HEK293T (cell line): ENCODE data around the gene CDH16.

ENCODE experiments used
- CTCF ChIA-PET: fragments of 350-600 bp; formaldehyde crosslinking; extraction: SDS; loops from one replicate; lab custom pipeline; 2021; ENCODE audit warnings: antibody characterized with exemption, inconsistent platforms; lab: Yijun Ruan, JAX
- POLR2A ChIA-PET: fragments of 350-600 bp; formaldehyde crosslinking; extraction: SDS; loops from one replicate; lab custom pipeline; 2020; ENCODE audit warnings: antibody characterized with exemption, inconsistent platforms; lab: Yijun Ruan, JAX
- DNase-seq: peaks from one replicate; pipeline ENCODE4 v3.0.0; 2012; ENCODE audit warnings: mixed read lengths; ENCODE audit errors: extremely low spot score
- ARNT ChIP-seq: fragments of 450-650 bp; IDR thresholded peaks from 2 replicates; pipeline ENCODE4 v1.6.1; 2017; ENCODE audit warnings: mild to moderate bottlenecking
- BHLHE40 ChIP-seq: fragments of 450-650 bp; IDR thresholded peaks from 2 replicates; pipeline ENCODE4 v1.6.1; 2016; ENCODE audit warnings: mild to moderate bottlenecking, moderate library complexity, borderline replicate concordance
- CTBP1 ChIP-seq: fragments of 450-650 bp; IDR thresholded peaks from 2 replicates; pipeline ENCODE4 v1.6.1; 2016; ENCODE audit warnings: borderline replicate concordance
- ELF4 ChIP-seq: fragments of 450-650 bp; IDR thresholded peaks from 2 replicates; pipeline ENCODE4 v1.6.1; 2017; ENCODE audit warnings: antibody characterized with exemption
- FOXA1 ChIP-seq: fragments of 450-650 bp; IDR thresholded peaks from 2 replicates; pipeline ENCODE4 v1.6.1; 2016; ENCODE audit warnings: mild to moderate bottlenecking
- FOXK2 ChIP-seq: fragments of 450-650 bp; IDR thresholded peaks from 2 replicates; pipeline ENCODE4 v1.6.1; 2016; ENCODE audit warnings: mild to moderate bottlenecking
- FOXM1 ChIP-seq: fragments of 450-650 bp; IDR thresholded peaks from 2 replicates; pipeline ENCODE4 v1.6.1; 2017; ENCODE audit warnings: mild to moderate bottlenecking, borderline replicate concordance
- HDGF ChIP-seq: fragments of 450-650 bp; IDR thresholded peaks from 2 replicates; pipeline ENCODE4 v1.6.1; 2017; ENCODE audit warnings: antibody characterized with exemption, borderline replicate concordance
- L3MBTL2 ChIP-seq: fragments of 450-650 bp; conservative IDR thresholded peaks from 2 replicates; pipeline ENCODE4 v1.6.1; 2016; ENCODE audit warnings: mild to moderate bottlenecking
- LEF1 ChIP-seq: fragments of 450-650 bp; IDR thresholded peaks from 2 replicates; pipeline ENCODE4 v1.6.1; 2017; ENCODE audit warnings: mild to moderate bottlenecking, borderline replicate concordance
- NFRKB ChIP-seq: fragments of 450-650 bp; IDR thresholded peaks from 2 replicates; pipeline ENCODE4 v1.6.1; 2016; ENCODE audit warnings: mild to moderate bottlenecking, moderate library complexity
- SP1 ChIP-seq: fragments of 450-650 bp; IDR thresholded peaks from 2 replicates; pipeline ENCODE4 v1.6.1; 2017
- SUZ12 ChIP-seq: fragments of 450-650 bp; IDR thresholded peaks from 2 replicates; pipeline ENCODE4 v1.6.1; 2016; ENCODE audit warnings: mild to moderate bottlenecking
- TARDBP ChIP-seq: fragments of 450-650 bp; IDR thresholded peaks from 2 replicates; pipeline ENCODE4 v1.6.1; 2016
- ZNF384 ChIP-seq: fragments of 450-650 bp; IDR thresholded peaks from 2 replicates; pipeline ENCODE4 v1.6.1; 2016
- TF ChIP-seq, protein P1 (sequence below): fragments of 450-650 bp; IDR thresholded peaks from 2 replicates; pipeline ENCODE4 v1.6.1; 2016

Gene CDH16

GRCh38 chr16:66888647-66889615 lies 29.8 kb downstream of the CDH16 start:
- POLR2A ChIA-PET = interaction anchor here (1.1 to 1.8 kb wide), 2 partner anchors 8 kb away, joined by 3 to 5 read pairs; partner anchors contain the start of gene PDP2
- CTCF ChIA-PET = interaction anchor here (0.5 to 0.6 kb wide), 4 partner anchors 21 to 370 kb away, joined by 3 to 6 read pairs (median 4); no protein-coding TSS in a partner anchor
- DNase-seq = no peak

GRCh38 chr16:66886914-66887313 lies 31.8 kb downstream of the CDH16 start:
- DNase-seq = no peak
- TF ChIP-seq BHLHE40 (no peak), TARDBP (no peak), FOXM1 (no peak), SUZ12 (no peak)
- TF ChIP-seq, protein P1, sequence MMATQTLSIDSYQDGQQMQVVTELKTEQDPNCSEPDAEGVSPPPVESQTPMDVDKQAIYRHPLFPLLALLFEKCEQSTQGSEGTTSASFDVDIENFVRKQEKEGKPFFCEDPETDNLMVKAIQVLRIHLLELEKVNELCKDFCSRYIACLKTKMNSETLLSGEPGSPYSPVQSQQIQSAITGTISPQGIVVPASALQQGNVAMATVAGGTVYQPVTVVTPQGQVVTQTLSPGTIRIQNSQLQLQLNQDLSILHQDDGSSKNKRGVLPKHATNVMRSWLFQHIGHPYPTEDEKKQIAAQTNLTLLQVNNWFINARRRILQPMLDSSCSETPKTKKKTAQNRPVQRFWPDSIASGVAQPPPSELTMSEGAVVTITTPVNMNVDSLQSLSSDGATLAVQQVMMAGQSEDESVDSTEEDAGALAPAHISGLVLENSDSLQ = no peak
- ChIA-PET POLR2A (no interaction called here), CTCF (no interaction called here)

More at GRCh38 chr16:66888647-66889615, 29.8 kb downstream of the CDH16 start:
- TF ChIP-seq L3MBTL2 (no peak), ZNF384 (no peak), NFRKB (no peak), ELF4 (no peak), SP1 (no peak), CTBP1 (no peak), TARDBP (no peak), HDGF (no peak), ARNT (no peak), FOXM1 (no peak), FOXA1 (no peak), BHLHE40 (no peak), FOXK2 (no peak), LEF1 (no peak), SUZ12 (no peak)
- TF ChIP-seq, protein P1 = no peak

DNA sequence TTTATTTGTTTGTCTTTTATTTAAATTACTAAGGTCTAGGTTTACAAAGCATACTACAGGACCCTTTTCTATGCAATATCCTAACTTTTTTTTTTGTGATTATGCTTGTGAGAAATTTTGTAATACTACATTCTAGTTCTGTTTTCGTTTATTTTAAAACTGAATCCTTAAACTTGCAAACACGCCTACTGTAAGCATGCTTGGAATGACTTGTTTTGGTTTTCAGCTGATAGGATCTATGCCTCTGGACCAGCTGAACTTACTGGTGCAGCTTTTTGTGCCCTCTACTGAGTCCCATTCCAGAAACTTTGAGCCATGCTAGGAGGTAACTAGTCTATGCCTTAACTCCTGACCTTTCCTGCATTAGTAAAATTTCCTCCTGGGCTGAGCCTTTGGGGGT lies 32.4 kb downstream of the CDH16 start:
- ChIA-PET POLR2A (no interaction called here), CTCF (no interaction called here)
- TF ChIP-seq SUZ12 (no peak), ARNT (no peak), ZNF384 (no peak), FOXA1 (no peak), NFRKB (no peak)
- TF ChIP-seq, protein P1 = no peak
- DNase-seq = no peak

- TF ChIP-seq SUZ12 = no peak
- no peak for TF ChIP-seq TARDBP
- no peak for TF ChIP-seq ARNT
- DNase-seq = no peak
- POLR2A ChIA-PET = no interaction called here
- CTCF ChIA-PET = no interaction called here
These were observed 33.2 kb downstream of the CDH16 start for GRCh38 chr16:66885491-66885890.

DNA sequence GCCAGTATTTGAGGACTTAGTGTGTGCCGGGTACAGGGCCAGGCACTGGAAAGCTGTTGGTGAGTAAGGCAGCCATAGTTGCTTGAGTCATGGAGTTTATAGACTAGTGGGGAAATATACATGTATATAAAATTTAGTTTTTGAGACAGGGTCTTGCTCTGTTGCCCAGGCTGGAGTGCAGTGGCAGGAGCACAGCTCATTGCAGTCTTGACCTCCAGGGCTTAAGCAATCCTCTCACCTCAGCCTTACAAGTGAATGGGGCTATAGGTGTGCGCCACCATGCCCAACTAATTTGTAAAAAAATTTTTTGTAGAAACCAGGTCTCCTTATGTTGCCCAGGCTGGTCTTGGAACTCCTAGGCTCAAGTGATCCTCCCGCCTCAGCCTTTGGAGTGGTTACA lies 36.0 kb downstream of the CDH16 start:
- POLR2A ChIA-PET = no interaction called here

GRCh38 chr16:66881964-66882508 lies 36.6 kb downstream of the CDH16 start:
- no peak for DNase-seq
- no peak for TF ChIP-seq FOXK2
- TF ChIP-seq ELF4 = no peak
- POLR2A ChIA-PET = interaction anchor here (2.5 kb wide), 1 partner anchor 51 kb away, joined by 8 read pairs; the partner anchor contains the start of gene NAE1
- CTCF ChIA-PET = interaction anchor here (1.0 to 1.4 kb wide), 4 partner anchors 9 to 273 kb away, joined by 3 to 6 read pairs (median 4); no protein-coding TSS in a partner anchor

More for the DNA sequence above, 36.0 kb downstream of the CDH16 start:
- TF ChIP-seq FOXK2 (no peak), ELF4 (no peak), L3MBTL2 (no peak)
- CTCF ChIA-PET = interaction anchor here (1.0 to 1.3 kb wide), 2 partner anchors 12 to 51 kb away, joined by 3 read pairs; no protein-coding TSS in a partner anchor
- no peak for DNase-seq
